SK-N-SH treated with all-trans-retinoic acid at 6 μM for 48 hours (cell line): ENCODE measurements around the gene RNASE1.

ENCODE experiments used
- ATAC-seq: fragments of 200-7000 bp; cut with Tn5 transposase; 3 replicates; pipeline ENCODE4 v1.9.1; 2020; ENCODE audit warnings: mild to moderate bottlenecking, moderate library complexity
- ARNTL ChIP-seq: fragments of 450-650 bp; formaldehyde crosslinking; IDR thresholded peaks from 2 replicates; pipeline ENCODE4 v1.5.0; 2020; ENCODE audit warnings: low read depth, mild to moderate bottlenecking, moderate library complexity, borderline replicate concordance
- ESRRG ChIP-seq: fragments of 250-450 bp; sonication (Bioruptor Pico); IDR thresholded peaks from 2 replicates; pipeline ENCODE4 v1.6.1; 2021; ENCODE audit warnings: mild to moderate bottlenecking
- ISL1 ChIP-seq: fragments of 250-450 bp; sonication (Bioruptor Pico); IDR thresholded peaks from 2 replicates; pipeline ENCODE4 v2.1.2; 2022; ENCODE audit warnings: mild to moderate bottlenecking, moderate library complexity
- OSR1 ChIP-seq: fragments of 250-450 bp; sonication (Bioruptor Pico); IDR thresholded peaks from 2 replicates; pipeline ENCODE4 v1.8.0; 2022; ENCODE audit warnings: moderate library complexity, mild to moderate bottlenecking, inconsistent platforms
- POU6F1 ChIP-seq: fragments of 250-450 bp; sonication (Bioruptor Pico); IDR thresholded peaks from 2 replicates; pipeline ENCODE4 v1.8.0; 2021; ENCODE audit warnings: low read depth, mild to moderate bottlenecking, moderate library complexity, borderline replicate concordance
- PPARA ChIP-seq: fragments of 250-450 bp; sonication (Bioruptor Pico); IDR thresholded peaks from 2 replicates; pipeline ENCODE4 v1.5.0; 2020; ENCODE audit warnings: mild to moderate bottlenecking, borderline replicate concordance
- RARB ChIP-seq: fragments of 250-450 bp; sonication (Bioruptor Pico); IDR thresholded peaks from 2 replicates; pipeline ENCODE4 v1.8.0; 2021; ENCODE audit warnings: mild to moderate bottlenecking, moderate library complexity
- SNAI2 ChIP-seq: fragments of 250-450 bp; sonication (Bioruptor Pico); IDR thresholded peaks from 2 replicates; pipeline ENCODE4 v1.5.0; 2020; ENCODE audit warnings: mild to moderate bottlenecking, moderate library complexity
- TCF4 ChIP-seq: fragments of 250-450 bp; sonication (Bioruptor Pico); IDR thresholded peaks from 2 replicates; pipeline ENCODE4 v1.8.0; 2021; ENCODE audit warnings: mild to moderate bottlenecking, moderate library complexity, borderline replicate concordance
- TOX ChIP-seq: fragments of 250-450 bp; sonication (Bioruptor Pico); IDR thresholded peaks from 2 replicates; pipeline ENCODE4 v1.8.0; 2021; ENCODE audit warnings: mild to moderate bottlenecking, moderate library complexity, borderline replicate concordance
- TSHZ2 ChIP-seq: fragments of 250-450 bp; sonication (Bioruptor Pico); IDR thresholded peaks from 2 replicates; pipeline ENCODE4 v1.5.0; 2020; ENCODE audit warnings: mild to moderate bottlenecking, moderate library complexity
- ZC3H10 ChIP-seq: fragments of 250-450 bp; sonication (Bioruptor Pico); IDR thresholded peaks from 2 replicates; pipeline ENCODE4 v1.5.1; 2021; ENCODE audit warnings: mild to moderate bottlenecking, moderate library complexity
- ZFP3 ChIP-seq: fragments of 250-450 bp; sonication (Bioruptor Pico); IDR thresholded peaks from 2 replicates; pipeline ENCODE4 v1.5.0; 2020; ENCODE audit warnings: mild to moderate bottlenecking, moderate library complexity
- ZFP30 ChIP-seq: fragments of 450-650 bp; formaldehyde crosslinking; IDR thresholded peaks from 2 replicates; pipeline ENCODE4 v1.5.0; 2022; ENCODE audit warnings: mild to moderate bottlenecking, moderate library complexity
- ZNF565 ChIP-seq: fragments of 450-650 bp; formaldehyde crosslinking; conservative IDR thresholded peaks from 2 replicates; pipeline ENCODE4 v1.5.0; 2020; ENCODE audit warnings: low read depth, mild to moderate bottlenecking, moderate library complexity
- ZNF70 ChIP-seq: fragments of 450-650 bp; formaldehyde crosslinking; IDR thresholded peaks from 2 replicates; pipeline ENCODE4 v1.5.0; 2020; ENCODE audit warnings: mild to moderate bottlenecking, moderate library complexity
- ZNF8 ChIP-seq: fragments of 450-650 bp; formaldehyde crosslinking; IDR thresholded peaks from 2 replicates; pipeline ENCODE4 v1.5.0; 2020; ENCODE audit warnings: mild to moderate bottlenecking, moderate library complexity
- TF ChIP-seq, protein P1 (sequence below): fragments of 250-450 bp; sonication (Bioruptor Pico); IDR thresholded peaks from 2 replicates; pipeline ENCODE4 v1.5.1; 2021; ENCODE audit warnings: mild to moderate bottlenecking, moderate library complexity
- TF ChIP-seq, protein P2 (sequence below): fragments of 250-450 bp; sonication (Bioruptor Pico); IDR thresholded peaks from 2 replicates; pipeline ENCODE4 v1.8.0; 2020; ENCODE audit warnings: mild to moderate bottlenecking, moderate library complexity, borderline replicate concordance
- TF ChIP-seq, protein P3 (sequence below): fragments of 250-450 bp; sonication (Bioruptor Pico); IDR thresholded peaks from 2 replicates; pipeline ENCODE4 v1.5.1; 2020; ENCODE audit warnings: low read depth, mild to moderate bottlenecking, moderate library complexity

Gene RNASE1

GRCh38 chr14:20775901-20776300, 26.7 kb downstream of the RNASE1 start:
- no peak for ATAC-seq
- TF ChIP-seq RARB (CRISPR knock-in tag) (no peak), TOX (CRISPR knock-in tag) (no peak), TCF4 (no peak), ZNF70 (no peak), TSHZ2 (CRISPR knock-in tag) (no peak), ISL1 (CRISPR knock-in tag) (no peak), ZFP3 (no peak)
- TF ChIP-seq, protein P1, sequence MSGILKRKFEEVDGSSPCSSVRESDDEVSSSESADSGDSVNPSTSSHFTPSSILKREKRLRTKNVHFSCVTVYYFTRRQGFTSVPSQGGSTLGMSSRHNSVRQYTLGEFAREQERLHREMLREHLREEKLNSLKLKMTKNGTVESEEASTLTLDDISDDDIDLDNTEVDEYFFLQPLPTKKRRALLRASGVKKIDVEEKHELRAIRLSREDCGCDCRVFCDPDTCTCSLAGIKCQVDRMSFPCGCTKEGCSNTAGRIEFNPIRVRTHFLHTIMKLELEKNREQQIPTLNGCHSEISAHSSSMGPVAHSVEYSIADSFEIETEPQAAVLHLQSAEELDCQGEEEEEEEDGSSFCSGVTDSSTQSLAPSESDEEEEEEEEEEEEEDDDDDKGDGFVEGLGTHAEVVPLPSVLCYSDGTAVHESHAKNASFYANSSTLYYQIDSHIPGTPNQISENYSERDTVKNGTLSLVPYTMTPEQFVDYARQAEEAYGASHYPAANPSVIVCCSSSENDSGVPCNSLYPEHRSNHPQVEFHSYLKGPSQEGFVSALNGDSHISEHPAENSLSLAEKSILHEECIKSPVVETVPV = no peak
- TF ChIP-seq, protein P2, sequence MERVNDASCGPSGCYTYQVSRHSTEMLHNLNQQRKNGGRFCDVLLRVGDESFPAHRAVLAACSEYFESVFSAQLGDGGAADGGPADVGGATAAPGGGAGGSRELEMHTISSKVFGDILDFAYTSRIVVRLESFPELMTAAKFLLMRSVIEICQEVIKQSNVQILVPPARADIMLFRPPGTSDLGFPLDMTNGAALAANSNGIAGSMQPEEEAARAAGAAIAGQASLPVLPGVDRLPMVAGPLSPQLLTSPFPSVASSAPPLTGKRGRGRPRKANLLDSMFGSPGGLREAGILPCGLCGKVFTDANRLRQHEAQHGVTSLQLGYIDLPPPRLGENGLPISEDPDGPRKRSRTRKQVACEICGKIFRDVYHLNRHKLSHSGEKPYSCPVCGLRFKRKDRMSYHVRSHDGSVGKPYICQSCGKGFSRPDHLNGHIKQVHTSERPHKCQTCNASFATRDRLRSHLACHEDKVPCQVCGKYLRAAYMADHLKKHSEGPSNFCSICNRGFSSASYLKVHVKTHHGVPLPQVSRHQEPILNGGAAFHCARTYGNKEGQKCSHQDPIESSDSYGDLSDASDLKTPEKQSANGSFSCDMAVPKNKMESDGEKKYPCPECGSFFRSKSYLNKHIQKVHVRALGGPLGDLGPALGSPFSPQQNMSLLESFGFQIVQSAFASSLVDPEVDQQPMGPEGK (CRISPR knock-in tag) = no peak
- TF ChIP-seq, all 23 proteins: peak for 0

- no peak for TF ChIP-seq TCF4
- no peak for ATAC-seq
These were observed 27.6 kb downstream of the RNASE1 start for GRCh38 chr14:20775043-20775442.

DNA sequence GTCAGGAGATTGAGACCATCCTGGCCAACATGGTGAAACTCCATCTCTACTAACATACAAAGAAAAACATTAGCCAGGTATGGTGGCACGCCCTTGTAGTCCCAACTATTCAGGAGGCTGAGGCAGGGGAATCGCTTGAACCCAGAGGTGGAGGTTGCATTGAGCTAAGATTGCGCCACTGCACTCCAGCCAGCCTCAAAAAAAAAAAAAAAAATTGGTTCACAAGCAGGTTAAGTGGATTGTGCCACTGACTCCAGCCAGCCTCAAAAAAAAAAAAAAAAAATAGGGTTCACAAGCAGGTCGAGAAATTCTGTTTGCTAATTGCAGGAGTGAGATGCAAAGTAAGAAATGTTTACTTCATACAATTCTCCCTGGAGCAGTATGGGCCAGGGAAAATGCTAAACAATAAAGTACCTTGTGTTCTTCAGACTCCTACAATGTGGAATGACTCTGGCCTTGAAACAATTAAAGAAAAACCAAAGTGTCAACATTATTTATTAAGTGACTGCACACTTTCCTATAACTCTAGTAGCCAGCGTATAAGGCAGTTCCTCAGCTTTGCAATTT, 28.3 kb downstream of the RNASE1 start:
- ATAC-seq = no peak
- no peak for TF ChIP-seq ZNF565 (CRISPR knock-in tag)
- no peak for TF ChIP-seq ZNF8 (CRISPR knock-in tag)
- TF ChIP-seq, protein P1 = no peak
- TF ChIP-seq PPARA = no peak
- no peak for TF ChIP-seq OSR1
- no peak for TF ChIP-seq ARNTL (CRISPR knock-in tag)
- TF ChIP-seq TSHZ2 (CRISPR knock-in tag) = no peak
- no peak for TF ChIP-seq ZFP3
- TF ChIP-seq POU6F1 (CRISPR knock-in tag) = no peak
- no peak for TF ChIP-seq ZFP30 (CRISPR knock-in tag)
- TF ChIP-seq ESRRG = no peak
- TF ChIP-seq TOX (CRISPR knock-in tag) = no peak
- TF ChIP-seq, protein P3, sequence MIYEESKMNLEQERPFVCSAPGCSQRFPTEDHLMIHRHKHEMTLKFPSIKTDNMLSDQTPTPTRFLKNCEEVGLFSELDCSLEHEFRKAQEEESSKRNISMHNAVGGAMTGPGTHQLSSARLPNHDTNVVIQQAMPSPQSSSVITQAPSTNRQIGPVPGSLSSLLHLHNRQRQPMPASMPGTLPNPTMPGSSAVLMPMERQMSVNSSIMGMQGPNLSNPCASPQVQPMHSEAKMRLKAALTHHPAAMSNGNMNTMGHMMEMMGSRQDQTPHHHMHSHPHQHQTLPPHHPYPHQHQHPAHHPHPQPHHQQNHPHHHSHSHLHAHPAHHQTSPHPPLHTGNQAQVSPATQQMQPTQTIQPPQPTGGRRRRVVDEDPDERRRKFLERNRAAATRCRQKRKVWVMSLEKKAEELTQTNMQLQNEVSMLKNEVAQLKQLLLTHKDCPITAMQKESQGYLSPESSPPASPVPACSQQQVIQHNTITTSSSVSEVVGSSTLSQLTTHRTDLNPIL = no peak
- no peak for TF ChIP-seq SNAI2
- TF ChIP-seq ZC3H10 = no peak
- TF ChIP-seq, all 23 proteins: peak for 0
